Measurements from ENCODE around the gene NPC1L1.

DNA sequence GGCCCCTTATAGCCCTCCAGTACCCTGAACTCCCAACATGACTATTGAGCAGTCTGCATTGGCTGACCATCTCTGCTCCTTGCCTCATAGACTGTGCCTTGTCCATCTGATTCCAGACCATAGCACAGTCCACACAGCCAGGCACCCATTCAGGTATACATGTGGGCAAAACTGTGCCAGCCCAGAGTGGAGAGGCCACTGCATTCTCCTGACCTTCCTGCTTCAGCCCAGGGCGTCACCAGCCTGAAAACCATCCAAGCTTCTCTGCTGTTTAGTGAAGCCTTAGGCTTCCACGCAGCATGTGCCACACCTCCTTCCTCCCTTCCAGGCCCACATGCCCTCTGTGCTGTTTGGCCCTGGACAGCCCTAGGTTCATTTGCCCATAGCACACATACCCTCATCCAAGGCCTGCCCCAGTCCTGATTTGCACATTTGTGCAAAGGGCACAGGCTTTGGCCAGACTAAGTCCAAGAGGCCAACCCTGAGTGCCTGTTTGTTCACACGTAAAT, 22.1 kb upstream of the NPC1L1 start:
- TF ChIP-seq, protein P1, sequence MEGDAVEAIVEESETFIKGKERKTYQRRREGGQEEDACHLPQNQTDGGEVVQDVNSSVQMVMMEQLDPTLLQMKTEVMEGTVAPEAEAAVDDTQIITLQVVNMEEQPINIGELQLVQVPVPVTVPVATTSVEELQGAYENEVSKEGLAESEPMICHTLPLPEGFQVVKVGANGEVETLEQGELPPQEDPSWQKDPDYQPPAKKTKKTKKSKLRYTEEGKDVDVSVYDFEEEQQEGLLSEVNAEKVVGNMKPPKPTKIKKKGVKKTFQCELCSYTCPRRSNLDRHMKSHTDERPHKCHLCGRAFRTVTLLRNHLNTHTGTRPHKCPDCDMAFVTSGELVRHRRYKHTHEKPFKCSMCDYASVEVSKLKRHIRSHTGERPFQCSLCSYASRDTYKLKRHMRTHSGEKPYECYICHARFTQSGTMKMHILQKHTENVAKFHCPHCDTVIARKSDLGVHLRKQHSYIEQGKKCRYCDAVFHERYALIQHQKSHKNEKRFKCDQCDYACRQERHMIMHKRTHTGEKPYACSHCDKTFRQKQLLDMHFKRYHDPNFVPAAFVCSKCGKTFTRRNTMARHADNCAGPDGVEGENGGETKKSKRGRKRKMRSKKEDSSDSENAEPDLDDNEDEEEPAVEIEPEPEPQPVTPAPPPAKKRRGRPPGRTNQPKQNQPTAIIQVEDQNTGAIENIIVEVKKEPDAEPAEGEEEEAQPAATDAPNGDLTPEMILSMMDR (IDR thresholded peaks at IDR 0.05): no peak
- TF ChIP-seq EZH2 (IDR thresholded peaks at IDR 0.05; ENCODE audit: borderline replicate concordance, insufficient read depth, low read depth, low read length, poor library complexity, severe bottlenecking): no peak

Data from B cell (primary cell).